Parathyroid adenoma (tissue), 2 donors: Measurements from ENCODE around the gene POLR3K.
A peak's percentile ranks its signal among the peaks of the same experiment; 100 is the strongest.

Experiments used
- H2AFZ ChIP-seq: fragments of 300-600 bp; sonication (generic); one replicate; pipeline ENCODE4 v1.7.0; 2017; ENCODE audit warnings: antibody characterized with exemption, mild to moderate bottlenecking
- H3K27ac ChIP-seq: fragments of 300-600 bp; sonication (generic); one replicate; pipeline ENCODE4 v1.7.0; 2017
- H3K27me3 ChIP-seq: fragments of 300-600 bp; sonication (generic); one replicate; pipeline ENCODE4 v1.7.0; 2017; ENCODE audit warnings: low read length; ENCODE audit not compliant: control insufficient read depth, insufficient read depth
- H3K36me3 ChIP-seq: fragments of 300-600 bp; sonication (generic); one replicate; pipeline ENCODE4 v1.7.0; 2017; ENCODE audit warnings: low read length; ENCODE audit not compliant: control insufficient read depth, insufficient read depth
- H3K4me1 ChIP-seq: fragments of 300-600 bp; sonication (generic); one replicate; pipeline ENCODE4 v1.7.0; 2017; ENCODE audit warnings: control low read depth
- H3K4me2 ChIP-seq: fragments of 300-600 bp; sonication (generic); one replicate; pipeline ENCODE4 v1.7.0; 2017; ENCODE audit warnings: low read length
- H3K4me3 ChIP-seq: fragments of 300-600 bp; sonication (generic); one replicate; pipeline ENCODE4 v1.7.0; 2017; ENCODE audit warnings: low read depth, low read length
- H3K79me2 ChIP-seq: fragments of 300-600 bp; sonication (generic); one replicate; pipeline ENCODE4 v1.7.0; 2017; ENCODE audit warnings: control low read depth
- H3K9ac ChIP-seq: fragments of 300-600 bp; sonication (generic); one replicate; pipeline ENCODE4 v1.7.0; 2017; ENCODE audit warnings: mild to moderate bottlenecking
- H3K9me3 ChIP-seq: fragments of 300-600 bp; sonication (generic); one replicate; pipeline ENCODE4 v1.7.0; 2017; ENCODE audit warnings: low read length; ENCODE audit not compliant: control insufficient read depth
- CTCF ChIP-seq: fragments of 300-600 bp; sonication (generic); IDR thresholded peaks from one replicate; pipeline ENCODE4 v1.7.0; 2017; ENCODE audit warnings: antibody characterized with exemption, mild to moderate bottlenecking
- donor health status: primary hyperparathyroidism.

POLR3K gene

GRCh38 chr16:65745-66144 is 12.3 kb upstream of the POLR3K start:
- Histone ChIP-seq H3K36me3 (no peaks in the 10 kb centered on the region), H3K79me2 (peaks cover 12% of the 10 kb centered on the region), H3K4me1 (peaks cover 3% of the 10 kb centered on the region), H3K4me2 (no peak overlapping the region), H3K27ac (no peak overlapping the region), H2AFZ (no peak overlapping the region), H3K27me3 (no peaks in the 10 kb centered on the region), H3K9ac (no peak overlapping the region), H3K9me3 (no peaks in the 10 kb centered on the region), H3K4me3 (no peak overlapping the region)
- peak; percentile 96 for TF ChIP-seq CTCF

- Histone ChIP-seq H3K9me3 (no peaks in the 10 kb centered on the region), H3K4me1 (peaks cover 3% of the 10 kb centered on the region), H3K4me2 (no peak overlapping the region), H2AFZ (no peak overlapping the region), H3K27me3 (no peaks in the 10 kb centered on the region), H3K36me3 (no peaks in the 10 kb centered on the region), H3K4me3 (no peak overlapping the region), H3K9ac (no peak overlapping the region), H3K79me2 (peaks cover 12% of the 10 kb centered on the region), H3K27ac (no peak overlapping the region)
- no peak for TF ChIP-seq CTCF
Measured at GRCh38 chr16:64914-65255, 11.5 kb upstream of the POLR3K start.

- no peaks in the 10 kb centered on the region for H3K9me3 ChIP-seq
- no peak for TF ChIP-seq CTCF
- H3K4me3 ChIP-seq = no peak overlapping the region
- no peak overlapping the region for H3K4me2 ChIP-seq
- no peak overlapping the region for H3K27ac ChIP-seq
- H3K79me2 ChIP-seq = peaks cover 12% of the 10 kb centered on the region
- H3K9ac ChIP-seq = no peak overlapping the region
- peaks cover 3% of the 10 kb centered on the region for H3K4me1 ChIP-seq
- H3K36me3 ChIP-seq = no peaks in the 10 kb centered on the region
- H3K27me3 ChIP-seq = no peaks in the 10 kb centered on the region
- no peak overlapping the region for H2AFZ ChIP-seq
Measured at GRCh38 chr16:63998-64913, 10.8 kb upstream of the POLR3K start.

GRCh38 chr16:63466-63865 is 10.1 kb upstream of the POLR3K start:
- Histone ChIP-seq H3K4me1 (peaks cover 3% of the 10 kb centered on the region), H3K9me3 (no peaks in the 10 kb centered on the region), H3K79me2 (peaks cover 12% of the 10 kb centered on the region), H3K4me2 (no peak overlapping the region), H3K9ac (no peak overlapping the region), H3K27ac (no peak overlapping the region), H3K36me3 (no peaks in the 10 kb centered on the region), H3K27me3 (no peaks in the 10 kb centered on the region), H2AFZ (no peak overlapping the region), H3K4me3 (no peak overlapping the region)
- TF ChIP-seq CTCF = no peak

GRCh38 chr16:62968-63391 is 9.6 kb upstream of the POLR3K start:
- Histone ChIP-seq H3K4me1 (peaks cover 3% of the 10 kb centered on the region), H3K27ac (no peak overlapping the region), H3K27me3 (no peaks in the 10 kb centered on the region), H3K36me3 (no peaks in the 10 kb centered on the region), H3K9ac (no peak overlapping the region), H3K4me2 (no peak overlapping the region), H3K79me2 (peaks cover 12% of the 10 kb centered on the region), H3K9me3 (no peaks in the 10 kb centered on the region), H2AFZ (no peak overlapping the region), H3K4me3 (no peak overlapping the region)
- no peak for TF ChIP-seq CTCF
